SU-DHL-6 (cell line): Measurements from ENCODE around the gene RIPK3.

Source experiments
- H2AFZ ChIP-seq: fragments of 200-600 bp; sonication (generic); 2 replicates; pipeline ENCODE4 v1.6.1; 2014; ENCODE audit warnings: low read depth, mild to moderate bottlenecking, moderate library complexity, mixed read lengths, antibody characterized with exemption, low read length; ENCODE audit not compliant: severe bottlenecking
- H3F3A ChIP-seq: fragments of 200-600 bp; shearing (Covaris generic); 2 replicates; pipeline ENCODE4 v1.6.0; 2016; ENCODE audit warnings: antibody characterized with exemption, mild to moderate bottlenecking; ENCODE audit not compliant: insufficient read depth
- H3K27ac ChIP-seq: fragments of 200-600 bp; sonication (generic); 2 replicates; pipeline ENCODE4 v1.5.1; 2016; ENCODE audit warnings: low read depth, mild to moderate bottlenecking, low read length, moderate library complexity, mixed read lengths
- H3K27me3 ChIP-seq: fragments of 200-600 bp; sonication (generic), shearing (Covaris generic); 2 replicates; pipeline ENCODE4 v1.6.0; 2014; ENCODE audit warnings: mild to moderate bottlenecking, low read length
- H3K36me3 ChIP-seq: fragments of 200-600 bp; sonication (generic); 2 replicates; pipeline ENCODE4 v1.6.1; 2014; ENCODE audit warnings: mild to moderate bottlenecking, low read length, mixed read lengths
- H3K4me2 ChIP-seq: fragments of 300-600, 200-600 bp; shearing (Covaris generic), sonication (generic); 2 replicates; pipeline ENCODE4 v1.6.0; 2014; ENCODE audit warnings: low read length, low read depth, mild to moderate bottlenecking; ENCODE audit not compliant: poor library complexity, severe bottlenecking
- H3K4me3 ChIP-seq: fragments of 200-600 bp; sonication (generic); 2 replicates; pipeline ENCODE4 v1.5.1; 2014; ENCODE audit warnings: antibody characterized with exemption, low read length, mild to moderate bottlenecking, mixed read lengths; ENCODE audit not compliant: insufficient read depth, poor library complexity, severe bottlenecking
- H3K79me2 ChIP-seq: fragments of 200-600 bp; sonication (generic); 2 replicates; pipeline ENCODE4 v1.6.1; 2014; ENCODE audit warnings: mild to moderate bottlenecking, low read length, moderate library complexity; ENCODE audit not compliant: insufficient read depth
- H3K9ac ChIP-seq: fragments of 200-600 bp; sonication (generic); 2 replicates; pipeline ENCODE4 v1.7.0; 2014; ENCODE audit warnings: mild to moderate bottlenecking, low read length
- H3K9me2 ChIP-seq: fragments of 200-600 bp; sonication (generic); replicated peaks from 2 replicates; pipeline ENCODE4 v1.6.1; 2014; ENCODE audit warnings: low read length; ENCODE audit not compliant: insufficient read depth
- H3K9me3 ChIP-seq: fragments of 200-600 bp; sonication (generic); 2 replicates; pipeline ENCODE4 v1.6.1; 2014; ENCODE audit warnings: low read length, mixed read lengths; ENCODE audit not compliant: insufficient read depth
- H4K20me1 ChIP-seq: fragments of 200-600 bp; sonication (generic); 2 replicates; pipeline ENCODE4 v1.6.1; 2014; ENCODE audit warnings: low read depth, mild to moderate bottlenecking, antibody characterized with exemption, low read length, moderate library complexity, mixed read lengths
- CTCF ChIP-seq: fragments of 200-600 bp; sonication (generic); IDR thresholded peaks from one replicate; pipeline ENCODE4 v1.5.1; 2017; ENCODE audit warnings: antibody characterized with exemption, mild to moderate bottlenecking, low read length, moderate library complexity; ENCODE audit not compliant: insufficient read depth, poor library complexity, severe bottlenecking
- EZH2phosphoT487 ChIP-seq: fragments of 200-600 bp; sonication (generic), shearing (Covaris generic); conservative IDR thresholded peaks from 2 replicates; pipeline ENCODE4 v1.6.1; 2018; ENCODE audit warnings: mild to moderate bottlenecking, antibody characterized with exemption, low read length, moderate library complexity, mixed read lengths

RIPK3 gene

GRCh38 chr14:24382064-24382371 is 42.2 kb upstream of the RIPK3 start:
- no peak overlapping the region for H3K4me3 ChIP-seq
- no peaks in the 10 kb centered on the region for H3K9me2 ChIP-seq
- H3K4me2 ChIP-seq = no peak overlapping the region
- no peak overlapping the region for H3K27ac ChIP-seq
- H3K9ac ChIP-seq = no peak overlapping the region
- H3K9me3 ChIP-seq = no peaks in the 10 kb centered on the region
- H3K79me2 ChIP-seq = no peaks in the 10 kb centered on the region
- H4K20me1 ChIP-seq = no peaks in the 10 kb centered on the region
- no peaks in the 10 kb centered on the region for H3F3A ChIP-seq
- no peak for TF ChIP-seq EZH2phosphoT487
- TF ChIP-seq CTCF = no peak
- H3K27me3 ChIP-seq = no peaks in the 10 kb centered on the region
- H3K36me3 ChIP-seq = no peaks in the 10 kb centered on the region
- H2AFZ ChIP-seq = no peak overlapping the region

- no peak overlapping the region for H3K4me3 ChIP-seq
- H3K79me2 ChIP-seq = no peaks in the 10 kb centered on the region
- no peaks in the 10 kb centered on the region for H3K27me3 ChIP-seq
- no peaks in the 10 kb centered on the region for H3K9me2 ChIP-seq
- no peak overlapping the region for H3K27ac ChIP-seq
- H3F3A ChIP-seq = no peaks in the 10 kb centered on the region
- H3K36me3 ChIP-seq = no peaks in the 10 kb centered on the region
- H4K20me1 ChIP-seq = no peaks in the 10 kb centered on the region
- TF ChIP-seq EZH2phosphoT487 (no peak), CTCF (no peak)
- no peak overlapping the region for H3K9ac ChIP-seq
- no peak overlapping the region for H2AFZ ChIP-seq
- H3K4me2 ChIP-seq = no peak overlapping the region
- H3K9me3 ChIP-seq = no peaks in the 10 kb centered on the region
These were observed 41.7 kb upstream of the RIPK3 start for GRCh38 chr14:24381363-24382063.

GRCh38 chr14:24379907-24380730 is 40.3 kb upstream of the RIPK3 start:
- Histone ChIP-seq H3F3A (no peaks in the 10 kb centered on the region), H2AFZ (no peak overlapping the region), H3K36me3 (no peaks in the 10 kb centered on the region), H3K9ac (no peak overlapping the region), H4K20me1 (no peaks in the 10 kb centered on the region), H3K27me3 (no peaks in the 10 kb centered on the region), H3K9me2 (no peaks in the 10 kb centered on the region), H3K27ac (no peak overlapping the region), H3K79me2 (no peaks in the 10 kb centered on the region), H3K4me3 (no peak overlapping the region), H3K9me3 (no peaks in the 10 kb centered on the region), H3K4me2 (no peak overlapping the region)
- no peak for TF ChIP-seq EZH2phosphoT487
- TF ChIP-seq CTCF = no peak
